GM23338 (cell line): ENCODE results near the gene MCAT. TPM values are rescaled to one million over a fixed set of nuclear protein-coding genes. Genes with fewer than 3 reads are reported as not detected.

ENCODE experiments used
- ATAC-seq: fragments of 200-7000 bp; cut with Tn5 transposase; 3 replicates; pipeline ENCODE4 v1.9.1; 2020
- DNase-seq: peaks from one replicate; pipeline ENCODE4 v3.0.0-alpha.2; 2015; ENCODE audit warnings: low spot score
- H2AFZ ChIP-seq: fragments of 200-600 bp; sonication (generic); 2 replicates; pipeline ENCODE4 v1.8.0; 2016; ENCODE audit warnings: antibody characterized with exemption, mild to moderate bottlenecking, moderate library complexity
- H3F3A ChIP-seq: fragments of 200-600 bp; sonication (generic); replicated peaks from 2 replicates; pipeline ENCODE4 v1.8.0; 2017; ENCODE audit warnings: antibody characterized with exemption, mixed run types, low read depth
- H3K27ac ChIP-seq: fragments of 200-600 bp; sonication (generic); 2 replicates; pipeline ENCODE4 v1.6.1; 2016; ENCODE audit warnings: low read depth
- H3K27me3 ChIP-seq: fragments of 200-600 bp; sonication (generic); 2 replicates; pipeline ENCODE4 v1.8.0; 2016; ENCODE audit warnings: mild to moderate bottlenecking, mixed run types, moderate library complexity; ENCODE audit not compliant: insufficient read depth
- H3K36me3 ChIP-seq: fragments of 200-600 bp; sonication (generic); 2 replicates; pipeline ENCODE4 v1.8.0; 2016; ENCODE audit warnings: mild to moderate bottlenecking; ENCODE audit not compliant: insufficient read depth
- H3K4me1 ChIP-seq: fragments of 200-600 bp; sonication (generic); 2 replicates; pipeline ENCODE4 v1.8.0; 2016; ENCODE audit warnings: mild to moderate bottlenecking, moderate library complexity; ENCODE audit not compliant: insufficient read depth
- H3K4me2 ChIP-seq: fragments of 200-600 bp; sonication (generic); 2 replicates; pipeline ENCODE4 v1.7.1; 2017; ENCODE audit warnings: mixed run types
- H3K4me3 ChIP-seq: fragments of 200-600 bp; sonication (generic); 2 replicates; pipeline ENCODE4 v1.6.1; 2016; ENCODE audit warnings: mixed run types
- H3K79me2 ChIP-seq: fragments of 200-600 bp; sonication (generic); replicated peaks from 2 replicates; pipeline ENCODE4 v1.8.0; 2017; ENCODE audit warnings: mild to moderate bottlenecking; ENCODE audit not compliant: insufficient read depth
- H3K9me2 ChIP-seq: fragments of 200-600 bp; sonication (generic); 2 replicates; pipeline ENCODE4 v1.8.0; 2017; ENCODE audit not compliant: insufficient read depth
- H4K20me1 ChIP-seq: fragments of 200-600 bp; sonication (generic); replicated peaks from 2 replicates; pipeline ENCODE4 v1.8.0; 2017; ENCODE audit warnings: mild to moderate bottlenecking; ENCODE audit not compliant: insufficient read depth
- H3K27ac Mint-ChIP-seq: 2 replicates; pipeline ENCODE4 v1.8.0; 2020; ENCODE audit warnings: inconsistent platforms, mild to moderate bottlenecking, moderate library complexity, mixed read lengths
- H3K27me3 Mint-ChIP-seq: 3 replicates; pipeline ENCODE4 v1.8.0; 2022; ENCODE audit warnings: low read depth, mild to moderate bottlenecking, moderate library complexity, mixed read lengths, inconsistent platforms; ENCODE audit not compliant: insufficient read depth, poor library complexity
- H3K36me3 Mint-ChIP-seq: 3 replicates; pipeline ENCODE4 v1.8.0; 2021; ENCODE audit warnings: low read depth, mild to moderate bottlenecking, inconsistent platforms, moderate library complexity, mixed read lengths
- H3K4me1 Mint-ChIP-seq: 3 replicates; pipeline ENCODE4 v1.8.0; 2020; ENCODE audit warnings: mild to moderate bottlenecking, inconsistent platforms, mixed read lengths
- H3K4me3 Mint-ChIP-seq: 3 replicates; pipeline ENCODE4 v1.8.0; 2021; ENCODE audit warnings: moderate library complexity, mild to moderate bottlenecking, inconsistent platforms, mixed read lengths
- H3K9me3 Mint-ChIP-seq: 3 replicates; pipeline ENCODE4 v1.8.0; 2020; ENCODE audit warnings: moderate library complexity, mild to moderate bottlenecking, inconsistent platforms, mixed read lengths
- CREB1 ChIP-seq: fragments of 250-450 bp; sonication (Bioruptor Pico); IDR thresholded peaks from 2 replicates; pipeline ENCODE4 v1.5.0; 2020; ENCODE audit warnings: low read depth, mild to moderate bottlenecking, moderate library complexity
- EZH2 ChIP-seq: fragments of 200-600 bp; sonication (generic); IDR thresholded peaks from one replicate; pipeline ENCODE4 v1.8.0; 2017; ENCODE audit warnings: antibody characterized with exemption, mild to moderate bottlenecking, low read depth; ENCODE audit not compliant: unreplicated experiment
- EZH2phosphoT487 ChIP-seq: fragments of 200-600 bp; sonication (generic); IDR thresholded peaks from one replicate; pipeline ENCODE4 v1.8.1; 2018; ENCODE audit warnings: antibody characterized with exemption; ENCODE audit not compliant: unreplicated experiment
- JUNB ChIP-seq: IDR thresholded peaks from one replicate; pipeline ENCODE4 v1.6.1; 2016; ENCODE audit warnings: antibody characterized with exemption; ENCODE audit not compliant: unreplicated experiment
- NANOG ChIP-seq: IDR thresholded peaks from 2 replicates; pipeline ENCODE4 v1.6.1; 2016; ENCODE audit warnings: antibody characterized with exemption, borderline replicate concordance
- POLR2AphosphoS5 ChIP-seq: IDR thresholded peaks from 2 replicates; pipeline ENCODE4 v1.6.1; 2016; ENCODE audit warnings: antibody characterized with exemption, low read depth
- STAT1 ChIP-seq: IDR thresholded peaks from one replicate; pipeline ENCODE4 v1.6.1; 2016; ENCODE audit warnings: antibody characterized with exemption; ENCODE audit not compliant: unreplicated experiment
- ZNF114 ChIP-seq: fragments of 250-450 bp; sonication (Bioruptor Pico); IDR thresholded peaks from 2 replicates; pipeline ENCODE4 v1.5.0; 2020; ENCODE audit warnings: mild to moderate bottlenecking, moderate library complexity
- polyA plus RNA-seq: library from polyadenylated mRNA; unstranded; fragments of >200 nt; fragmentation: Nextera tagmentation; extraction: Ambion mirVana; gene quantifications from 2 replicates; pipeline ENCODE4 v1.2.1, GENCODE V29; 2016
- total RNA-seq: library from RNA; depleted of rRNA; stranded (reverse); fragments of >200 nt; shearing (Covaris generic); gene quantifications from 2 replicates; pipeline ENCODE4 v1.2.3, GENCODE V29; 2014
- TF ChIP-seq, protein P1 (sequence below): fragments of 250-450 bp; sonication (Bioruptor Pico); IDR thresholded peaks from 2 replicates; pipeline ENCODE4 v1.5.0; 2020; ENCODE audit warnings: mild to moderate bottlenecking, moderate library complexity

Gene MCAT
- total and polyA plus RNA-seq, 2 experiments from 2014 or later: 9.7 to 16.9 TPM

- TF ChIP-seq EZH2 (no peak), CREB1 (CRISPR knock-in tag) (no peak), POLR2AphosphoS5 (no peak)
- TF ChIP-seq, protein P1, sequence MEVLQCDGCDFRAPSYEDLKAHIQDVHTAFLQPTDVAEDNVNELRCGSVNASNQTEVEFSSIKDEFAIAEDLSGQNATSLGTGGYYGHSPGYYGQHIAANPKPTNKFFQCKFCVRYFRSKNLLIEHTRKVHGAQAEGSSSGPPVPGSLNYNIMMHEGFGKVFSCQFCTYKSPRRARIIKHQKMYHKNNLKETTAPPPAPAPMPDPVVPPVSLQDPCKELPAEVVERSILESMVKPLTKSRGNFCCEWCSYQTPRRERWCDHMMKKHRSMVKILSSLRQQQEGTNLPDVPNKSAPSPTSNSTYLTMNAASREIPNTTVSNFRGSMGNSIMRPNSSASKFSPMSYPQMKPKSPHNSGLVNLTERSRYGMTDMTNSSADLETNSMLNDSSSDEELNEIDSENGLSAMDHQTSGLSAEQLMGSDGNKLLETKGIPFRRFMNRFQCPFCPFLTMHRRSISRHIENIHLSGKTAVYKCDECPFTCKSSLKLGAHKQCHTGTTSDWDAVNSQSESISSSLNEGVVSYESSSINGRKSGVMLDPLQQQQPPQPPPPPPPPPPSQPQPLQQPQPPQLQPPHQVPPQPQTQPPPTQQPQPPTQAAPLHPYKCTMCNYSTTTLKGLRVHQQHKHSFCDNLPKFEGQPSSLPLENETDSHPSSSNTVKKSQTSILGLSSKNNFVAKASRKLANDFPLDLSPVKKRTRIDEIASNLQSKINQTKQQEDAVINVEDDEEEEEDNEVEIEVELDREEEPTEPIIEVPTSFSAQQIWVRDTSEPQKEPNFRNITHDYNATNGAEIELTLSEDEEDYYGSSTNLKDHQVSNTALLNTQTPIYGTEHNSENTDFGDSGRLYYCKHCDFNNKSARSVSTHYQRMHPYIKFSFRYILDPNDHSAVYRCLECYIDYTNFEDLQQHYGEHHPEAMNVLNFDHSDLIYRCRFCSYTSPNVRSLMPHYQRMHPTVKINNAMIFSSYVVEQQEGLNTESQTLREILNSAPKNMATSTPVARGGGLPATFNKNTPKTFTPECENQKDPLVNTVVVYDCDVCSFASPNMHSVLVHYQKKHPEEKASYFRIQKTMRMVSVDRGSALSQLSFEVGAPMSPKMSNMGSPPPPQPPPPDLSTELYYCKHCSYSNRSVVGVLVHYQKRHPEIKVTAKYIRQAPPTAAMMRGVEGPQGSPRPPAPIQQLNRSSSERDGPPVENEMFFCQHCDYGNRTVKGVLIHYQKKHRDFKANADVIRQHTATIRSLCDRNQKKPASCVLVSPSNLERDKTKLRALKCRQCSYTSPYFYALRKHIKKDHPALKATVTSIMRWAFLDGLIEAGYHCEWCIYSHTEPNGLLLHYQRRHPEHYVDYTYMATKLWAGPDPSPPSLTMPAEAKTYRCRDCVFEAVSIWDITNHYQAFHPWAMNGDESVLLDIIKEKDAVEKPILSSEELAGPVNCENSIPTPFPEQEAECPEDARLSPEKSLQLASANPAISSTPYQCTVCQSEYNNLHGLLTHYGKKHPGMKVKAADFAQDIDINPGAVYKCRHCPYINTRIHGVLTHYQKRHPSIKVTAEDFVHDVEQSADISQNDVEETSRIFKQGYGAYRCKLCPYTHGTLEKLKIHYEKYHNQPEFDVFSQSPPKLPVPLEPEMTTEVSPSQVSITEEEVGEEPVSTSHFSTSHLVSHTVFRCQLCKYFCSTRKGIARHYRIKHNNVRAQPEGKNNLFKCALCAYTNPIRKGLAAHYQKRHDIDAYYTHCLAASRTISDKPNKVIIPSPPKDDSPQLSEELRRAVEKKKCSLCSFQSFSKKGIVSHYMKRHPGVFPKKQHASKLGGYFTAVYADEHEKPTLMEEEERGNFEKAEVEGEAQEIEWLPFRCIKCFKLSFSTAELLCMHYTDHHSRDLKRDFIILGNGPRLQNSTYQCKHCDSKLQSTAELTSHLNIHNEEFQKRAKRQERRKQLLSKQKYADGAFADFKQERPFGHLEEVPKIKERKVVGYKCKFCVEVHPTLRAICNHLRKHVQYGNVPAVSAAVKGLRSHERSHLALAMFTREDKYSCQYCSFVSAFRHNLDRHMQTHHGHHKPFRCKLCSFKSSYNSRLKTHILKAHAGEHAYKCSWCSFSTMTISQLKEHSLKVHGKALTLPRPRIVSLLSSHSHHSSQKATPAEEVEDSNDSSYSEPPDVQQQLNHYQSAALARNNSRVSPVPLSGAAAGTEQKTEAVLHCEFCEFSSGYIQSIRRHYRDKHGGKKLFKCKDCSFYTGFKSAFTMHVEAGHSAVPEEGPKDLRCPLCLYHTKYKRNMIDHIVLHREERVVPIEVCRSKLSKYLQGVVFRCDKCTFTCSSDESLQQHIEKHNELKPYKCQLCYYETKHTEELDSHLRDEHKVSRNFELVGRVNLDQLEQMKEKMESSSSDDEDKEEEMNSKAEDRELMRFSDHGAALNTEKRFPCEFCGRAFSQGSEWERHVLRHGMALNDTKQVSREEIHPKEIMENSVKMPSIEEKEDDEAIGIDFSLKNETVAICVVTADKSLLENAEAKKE: no peak
Measured at GRCh38 chr22:43158778-43159483, 15.7 kb upstream of the MCAT start (continued).

DNA sequence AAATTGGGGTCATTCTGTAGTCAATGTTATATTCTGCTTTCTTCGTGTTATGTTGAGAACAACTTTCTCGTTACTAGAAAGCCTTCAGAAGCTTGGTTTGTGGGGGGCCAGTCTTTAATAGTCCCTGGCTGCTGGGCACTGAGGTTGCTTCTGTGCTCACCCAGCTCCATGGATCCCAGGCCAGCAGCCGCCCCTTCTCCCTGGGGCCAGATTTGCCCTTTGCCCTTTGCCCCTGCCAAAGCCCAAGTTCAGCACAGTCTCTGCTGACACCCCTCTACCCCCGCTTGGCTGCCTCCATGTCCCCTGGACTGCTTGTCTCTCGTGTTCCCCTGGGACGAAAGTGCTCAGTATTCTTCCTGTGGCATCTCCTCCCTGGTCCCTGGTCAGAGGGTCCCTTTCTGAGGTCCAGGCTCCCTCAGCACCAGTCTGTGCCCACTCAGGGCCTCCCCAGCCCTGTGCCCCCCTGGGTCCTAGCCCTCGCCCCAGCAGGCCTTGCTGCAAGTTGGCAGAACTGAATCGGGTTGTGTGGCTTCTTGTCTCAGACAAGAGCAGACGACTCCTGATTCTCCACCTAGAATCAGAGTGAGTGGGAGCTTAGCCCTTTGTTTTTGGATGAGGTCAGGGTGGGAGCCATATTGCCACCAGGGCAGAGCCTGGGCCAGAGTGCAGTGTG lies 14.8 kb upstream of the MCAT start:
- Mint-ChIP-seq H3K4me3 (no peak overlapping the region), H3K27me3 (peaks cover 12% of the 10 kb centered on the region), H3K4me1 (peaks cover 4% of the 10 kb centered on the region), H3K9me3 (no peaks in the 10 kb centered on the region), H3K36me3 (no peaks in the 10 kb centered on the region), H3K27ac (no peak overlapping the region)
- DNase-seq: no peak
- Histone ChIP-seq H3K79me2 (no peaks in the 10 kb centered on the region), H3K36me3 (no peaks in the 10 kb centered on the region), H3K4me2 (no peak overlapping the region), H4K20me1 (no peaks in the 10 kb centered on the region), H3K27me3 (no peaks in the 10 kb centered on the region), H3K27ac (no peak overlapping the region), H3K4me3 (no peak overlapping the region), H3K4me1 (no peaks in the 10 kb centered on the region), H3K9me2 (no peaks in the 10 kb centered on the region), H3F3A (no peaks in the 10 kb centered on the region), H2AFZ (no peak overlapping the region)
- ATAC-seq: no peak
- TF ChIP-seq EZH2phosphoT487: no peak
- no peak for TF ChIP-seq ZNF114
- TF ChIP-seq NANOG: no peak
- no peak for TF ChIP-seq STAT1
- TF ChIP-seq JUNB: no peak
- TF ChIP-seq, protein P1: no peak
- TF ChIP-seq POLR2AphosphoS5: no peak
